Activated CD4-positive, alpha-beta T cell treated with anti-CD3 and anti-CD28 coated beads, Interleukin-2, amount 50 U/mL, for 16 hours (primary cell): ENCODE results near the gene ST3GAL3.

Source experiments
- DNase-seq: peaks from one replicate; pipeline ENCODE4 v3.0.0-alpha.2; 2020

Gene ST3GAL3

DNA sequence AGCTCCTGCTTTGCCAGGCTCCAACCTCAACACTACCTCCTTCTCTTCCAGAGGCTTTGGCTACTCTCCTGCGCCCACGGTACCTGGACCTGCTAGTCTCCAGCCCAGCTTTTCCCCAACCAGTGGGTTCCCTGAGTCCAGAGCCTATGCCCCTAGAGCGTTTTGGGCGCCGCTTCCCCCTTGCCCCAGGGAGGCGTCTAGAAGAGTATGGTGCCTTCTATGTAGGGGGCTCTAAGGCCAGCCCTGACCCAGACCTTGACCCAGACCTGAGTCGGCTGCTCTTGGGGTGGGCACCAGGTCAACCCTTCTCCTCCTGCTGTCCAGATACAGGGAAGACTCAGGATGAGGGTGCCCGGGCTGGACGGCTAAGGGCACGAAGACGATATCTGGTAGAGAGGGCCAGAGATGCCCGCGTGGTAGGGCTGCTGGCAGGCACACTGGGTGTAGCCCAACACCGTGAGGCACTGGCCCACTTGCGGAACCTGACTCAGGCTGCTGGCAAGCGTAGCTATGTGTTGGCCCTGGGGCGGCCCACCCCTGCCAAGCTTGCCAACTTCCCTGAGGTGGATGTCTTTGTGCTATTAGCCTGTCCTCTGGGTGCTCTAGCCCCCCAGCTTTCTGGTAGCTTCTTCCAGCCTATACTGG is 264.1 kb downstream of the ST3GAL3 start:
- no peak for DNase-seq

DNA sequence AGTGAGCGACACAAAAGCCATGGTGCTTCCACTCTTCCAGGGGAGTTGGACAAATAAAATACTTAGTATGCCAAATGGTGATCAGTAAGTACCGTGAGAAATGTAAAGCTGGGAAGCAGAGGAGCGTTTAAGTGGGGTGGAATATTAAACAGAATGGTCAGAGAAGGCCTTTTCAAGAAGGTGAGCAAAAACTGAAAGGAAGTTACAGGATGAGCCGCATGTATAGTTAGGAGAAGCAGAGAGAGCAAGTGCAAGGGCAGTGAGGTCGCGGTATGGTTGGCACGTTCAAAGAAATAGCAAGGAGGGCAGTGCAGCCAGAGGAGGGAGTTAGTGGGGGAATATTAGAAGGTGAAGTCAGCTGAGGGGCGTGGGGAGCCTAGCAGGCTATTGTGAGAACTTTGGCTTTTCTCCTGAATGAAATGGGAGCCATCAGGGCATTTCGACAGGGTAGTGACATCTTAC is 266.7 kb downstream of the ST3GAL3 start:
- DNase-seq, result no peak

DNA sequence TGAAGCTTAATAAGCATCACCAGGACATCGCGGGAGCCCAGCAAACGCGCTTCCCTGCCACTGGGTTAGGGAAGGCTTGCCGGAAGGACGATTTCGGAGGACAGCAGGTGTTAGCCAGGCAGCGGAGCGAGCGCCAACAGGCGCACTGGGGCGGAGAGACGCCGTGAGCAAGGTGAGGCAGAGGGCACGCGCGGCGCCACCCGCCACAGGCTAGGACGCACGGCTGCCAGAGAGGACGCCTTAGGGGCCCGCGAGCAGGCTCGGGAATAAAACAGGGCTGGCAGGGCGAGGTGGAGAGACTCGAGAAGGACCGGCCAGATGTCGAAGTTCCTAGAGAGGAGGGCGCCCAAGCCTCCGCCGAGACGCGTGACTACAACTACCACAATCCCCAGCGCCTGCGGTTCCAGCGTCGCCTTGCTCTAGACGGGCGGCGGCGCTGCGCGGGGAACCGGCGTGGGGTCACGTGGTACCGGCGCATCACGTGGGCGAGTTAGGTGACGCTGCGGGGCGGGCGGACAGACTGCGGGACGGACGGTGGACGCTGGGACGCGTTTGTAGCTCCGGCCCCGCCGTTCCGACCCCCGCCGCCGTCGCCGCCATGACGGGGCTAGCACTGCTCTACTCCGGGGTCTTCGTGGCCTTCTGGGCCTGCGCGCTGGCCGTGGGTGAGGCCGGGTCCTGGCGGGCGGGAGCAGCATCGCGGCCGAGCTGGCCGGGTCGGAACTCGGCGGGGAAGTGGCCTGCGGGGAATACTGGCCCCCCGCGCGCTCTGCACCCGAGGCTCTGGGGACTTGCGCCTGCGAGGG is 267.3 kb downstream of the ST3GAL3 start, which contains the start of gene ATP6V0B:
Gene ATP6V0B, plus strand, starts transcription at position 518 of the 806 bp plus-strand sequence. Its CDS starts 81 bp downstream, at position 599.
- peak; percentile 96 for DNase-seq

DNA sequence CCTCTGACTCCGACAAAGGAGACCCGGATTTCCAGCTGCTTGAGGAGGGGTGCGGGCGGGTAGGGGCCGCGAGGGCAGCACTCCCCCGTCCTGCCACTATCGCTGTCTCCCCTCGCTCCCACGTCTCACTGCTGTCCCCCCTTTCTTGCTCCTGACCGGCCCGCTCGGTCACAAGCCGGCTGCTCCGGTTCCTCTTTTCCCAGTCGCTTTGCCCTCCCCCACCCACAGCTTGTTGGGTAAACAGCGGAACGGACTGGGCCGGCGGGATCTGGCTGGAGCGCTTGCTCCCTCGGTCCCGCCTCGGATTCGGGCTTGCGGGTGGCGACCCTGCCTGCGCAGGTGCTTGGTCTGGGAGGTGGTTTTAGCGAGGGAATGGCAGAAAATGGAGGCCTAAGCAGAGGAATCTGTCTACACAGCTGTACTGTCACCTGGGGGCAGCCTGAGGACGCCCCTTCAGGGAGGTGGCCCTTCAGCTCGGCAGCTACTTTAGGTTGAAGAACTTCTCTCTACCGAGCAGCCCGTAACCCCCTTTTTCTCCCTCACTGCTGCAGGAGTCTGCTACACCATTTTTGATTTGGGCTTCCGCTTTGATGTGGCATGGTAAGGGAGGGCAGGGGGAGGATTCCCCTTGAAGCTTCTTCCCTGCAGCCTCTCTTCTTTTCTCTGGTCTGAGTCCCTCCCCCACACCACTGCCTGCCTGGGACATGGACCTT is 268.1 kb downstream of the ST3GAL3 start:
- DNase-seq, result peak; percentile 28

DNA sequence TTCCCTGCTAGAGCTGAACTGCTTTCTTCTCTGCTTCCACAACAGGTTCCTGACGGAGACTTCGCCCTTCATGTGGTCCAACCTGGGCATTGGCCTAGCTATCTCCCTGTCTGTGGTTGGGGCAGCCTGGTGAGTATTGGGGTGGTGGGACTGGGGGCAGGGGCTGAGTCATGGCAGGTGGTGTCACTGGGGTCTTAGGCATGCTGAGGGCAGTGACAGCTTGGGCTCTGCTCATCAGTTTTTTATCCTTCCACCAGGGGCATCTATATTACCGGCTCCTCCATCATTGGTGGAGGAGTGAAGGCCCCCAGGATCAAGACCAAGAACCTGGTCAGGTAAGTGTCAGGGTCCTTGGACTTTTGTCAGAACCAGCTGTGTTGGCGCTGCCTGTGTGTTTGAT is 268.7 kb downstream of the ST3GAL3 start:
- DNase-seq, result no peak

DNA sequence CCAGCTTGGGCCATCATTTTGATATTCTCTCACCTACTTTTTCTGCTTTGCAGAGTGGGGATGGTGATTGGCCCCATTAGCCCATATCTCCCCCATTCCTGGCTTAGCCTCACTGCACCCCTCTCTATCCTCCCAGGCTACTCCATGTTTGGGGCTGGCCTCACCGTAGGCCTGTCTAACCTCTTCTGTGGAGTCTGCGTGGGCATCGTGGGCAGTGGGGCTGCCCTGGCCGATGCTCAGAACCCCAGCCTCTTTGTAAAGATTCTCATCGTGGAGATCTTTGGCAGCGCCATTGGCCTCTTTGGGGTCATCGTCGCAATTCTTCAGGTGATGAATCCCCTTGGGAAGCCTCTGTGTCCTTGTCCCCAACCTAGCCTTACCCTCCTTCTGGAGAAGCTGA is 269.6 kb downstream of the ST3GAL3 start:
- no peak for DNase-seq

DNA sequence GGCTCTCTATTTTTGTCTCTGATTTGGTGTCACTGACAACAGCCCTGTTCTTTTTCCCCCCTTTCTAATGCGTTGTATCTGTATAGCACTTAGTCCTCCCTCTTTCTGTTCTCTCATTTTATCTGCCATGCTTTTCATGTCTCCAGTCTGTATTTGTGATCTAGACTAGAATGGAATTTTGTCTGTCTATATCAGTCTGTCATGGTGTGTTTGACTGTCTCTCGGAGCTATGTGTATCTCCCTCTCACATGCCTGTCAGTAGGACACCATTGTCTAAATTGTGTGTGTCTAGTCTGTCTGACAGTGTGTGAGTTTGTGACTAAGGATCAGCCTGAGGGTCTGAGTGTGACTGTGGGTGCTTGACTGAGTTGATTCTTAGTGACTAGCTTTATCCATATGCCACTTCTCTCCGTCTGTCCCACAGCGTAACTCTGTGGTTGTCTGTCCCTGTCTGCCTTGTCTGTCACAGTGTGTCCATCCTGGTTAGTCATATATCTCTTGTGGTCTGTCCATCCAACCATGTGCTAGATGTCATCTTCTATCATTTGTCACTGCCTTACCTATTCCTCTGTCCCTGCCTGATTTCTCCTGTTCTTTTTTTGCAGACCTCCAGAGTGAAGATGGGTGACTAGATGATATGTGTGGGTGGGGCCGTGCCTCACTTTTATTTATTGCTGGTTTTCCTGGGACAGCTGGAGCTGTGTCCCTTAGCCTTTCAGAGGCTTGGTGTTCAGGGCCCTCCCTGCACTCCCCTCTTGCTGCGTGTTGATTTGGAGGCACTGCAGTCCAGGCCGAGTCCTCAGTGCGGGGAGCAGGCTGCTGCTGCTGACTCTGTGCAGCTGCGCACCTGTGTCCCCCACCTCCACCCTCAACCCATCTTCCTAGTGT is 270.3 kb downstream of the ST3GAL3 start:
- no peak for DNase-seq

DNA sequence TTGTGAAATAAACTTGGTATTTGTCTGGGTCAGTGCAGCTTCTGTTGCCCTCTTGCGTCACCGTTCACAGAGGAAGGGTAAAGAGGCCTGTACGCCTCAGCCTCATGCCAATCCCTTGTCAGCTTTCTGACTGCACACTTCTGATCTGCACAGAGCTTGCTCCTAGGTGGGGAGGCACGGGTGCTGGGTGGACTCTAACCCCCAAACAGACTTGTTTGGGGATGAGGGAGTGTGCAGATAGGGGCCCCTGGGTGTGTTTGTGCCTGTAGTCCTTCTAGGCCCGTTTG is 270.9 kb downstream of the ST3GAL3 start:
- DNase-seq, result no peak

DNA sequence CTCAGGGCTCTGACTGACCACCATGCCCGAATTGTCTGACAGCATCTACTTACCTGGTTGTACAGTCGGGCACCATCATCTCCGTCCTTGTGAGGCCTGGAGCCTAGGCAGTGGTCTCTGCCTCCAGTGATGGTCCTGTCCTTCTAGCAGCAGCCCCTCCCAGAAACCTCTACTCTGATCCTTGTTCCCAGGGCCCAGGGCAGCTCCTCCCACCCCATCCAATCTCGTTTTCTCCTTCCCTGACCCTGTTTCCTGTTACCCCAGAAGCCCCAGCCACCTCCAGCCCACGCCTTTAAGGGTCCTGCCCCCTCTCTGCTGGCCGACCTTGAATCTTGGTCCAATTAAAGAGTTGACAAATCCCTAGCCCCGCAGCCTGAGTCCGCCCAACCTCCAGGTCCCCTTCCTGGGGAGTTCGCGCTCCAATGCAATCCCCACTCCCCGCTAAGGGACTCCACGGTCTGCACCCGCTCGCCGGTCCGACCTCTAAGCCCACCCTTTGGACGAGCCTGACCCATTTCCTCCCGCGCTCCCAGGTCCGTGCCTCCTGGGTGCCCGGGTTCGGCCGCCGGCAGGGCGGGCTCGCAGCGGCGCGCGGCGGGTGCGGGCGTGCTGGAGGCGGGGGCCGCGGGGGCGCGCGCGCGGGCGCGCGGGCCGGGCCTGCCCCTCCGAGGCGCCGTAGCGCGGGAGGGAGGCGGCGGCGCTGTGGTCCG is 271.4 kb downstream of the ST3GAL3 start, which contains the start of gene B4GALT2:
Gene B4GALT2, plus strand, starts transcription at position 660 of the 710 bp plus-strand sequence. CDS start 1,951 bp downstream, outside the sequence.
- DNase-seq, result peak; percentile 47

DNA sequence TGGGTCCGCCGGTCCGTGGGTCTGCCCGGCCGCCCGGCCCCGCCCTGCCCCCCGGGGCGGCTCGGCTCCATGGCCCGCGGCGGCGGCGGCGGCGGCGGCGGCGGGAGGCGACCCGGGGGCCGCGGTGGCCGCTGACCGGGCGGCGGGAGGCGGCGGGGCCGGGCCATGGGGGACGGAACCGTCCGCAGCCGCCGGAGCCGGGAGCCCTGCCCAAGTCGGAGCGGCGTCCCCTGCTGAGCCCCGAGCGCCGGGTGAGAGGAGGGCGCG is 271.9 kb downstream of the ST3GAL3 start:
- no peak for DNase-seq

DNA sequence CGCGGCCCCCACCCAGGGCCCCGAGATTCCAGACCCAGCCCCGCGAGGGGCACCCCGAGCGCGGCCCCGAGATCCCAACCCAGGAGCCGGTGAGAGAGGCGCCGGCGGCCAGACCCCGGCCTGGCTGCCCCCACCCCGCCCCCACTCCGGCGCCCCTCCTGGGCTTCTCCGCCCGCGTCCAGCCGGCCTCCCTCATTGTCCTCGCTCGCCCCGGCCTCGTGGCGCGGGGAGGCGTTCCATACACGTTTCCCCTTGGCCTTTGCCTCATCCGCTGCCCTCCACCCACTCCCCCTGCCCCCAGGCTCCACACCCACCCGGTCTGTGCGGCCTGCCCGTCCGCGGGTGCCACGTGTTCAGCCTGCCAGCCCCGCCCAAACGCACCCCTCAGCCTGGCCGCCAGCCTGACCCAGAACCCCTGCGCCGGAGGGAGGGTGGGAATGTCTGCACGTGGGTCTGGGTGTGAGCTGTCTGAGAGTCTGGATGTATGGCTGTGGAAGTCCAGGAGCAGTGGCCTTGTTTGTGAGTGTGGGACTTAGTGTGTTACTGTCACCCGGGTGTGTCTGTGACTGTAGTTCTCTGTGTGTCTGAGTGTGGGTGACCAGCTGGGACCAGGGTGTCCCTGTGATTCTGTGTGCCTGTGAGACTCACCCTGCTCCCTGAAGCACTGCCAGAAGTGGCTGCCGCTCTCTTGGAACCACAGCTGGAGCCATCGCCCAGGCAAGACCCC is 272.4 kb downstream of the ST3GAL3 start:
- DNase-seq, result peak; percentile 65

DNA sequence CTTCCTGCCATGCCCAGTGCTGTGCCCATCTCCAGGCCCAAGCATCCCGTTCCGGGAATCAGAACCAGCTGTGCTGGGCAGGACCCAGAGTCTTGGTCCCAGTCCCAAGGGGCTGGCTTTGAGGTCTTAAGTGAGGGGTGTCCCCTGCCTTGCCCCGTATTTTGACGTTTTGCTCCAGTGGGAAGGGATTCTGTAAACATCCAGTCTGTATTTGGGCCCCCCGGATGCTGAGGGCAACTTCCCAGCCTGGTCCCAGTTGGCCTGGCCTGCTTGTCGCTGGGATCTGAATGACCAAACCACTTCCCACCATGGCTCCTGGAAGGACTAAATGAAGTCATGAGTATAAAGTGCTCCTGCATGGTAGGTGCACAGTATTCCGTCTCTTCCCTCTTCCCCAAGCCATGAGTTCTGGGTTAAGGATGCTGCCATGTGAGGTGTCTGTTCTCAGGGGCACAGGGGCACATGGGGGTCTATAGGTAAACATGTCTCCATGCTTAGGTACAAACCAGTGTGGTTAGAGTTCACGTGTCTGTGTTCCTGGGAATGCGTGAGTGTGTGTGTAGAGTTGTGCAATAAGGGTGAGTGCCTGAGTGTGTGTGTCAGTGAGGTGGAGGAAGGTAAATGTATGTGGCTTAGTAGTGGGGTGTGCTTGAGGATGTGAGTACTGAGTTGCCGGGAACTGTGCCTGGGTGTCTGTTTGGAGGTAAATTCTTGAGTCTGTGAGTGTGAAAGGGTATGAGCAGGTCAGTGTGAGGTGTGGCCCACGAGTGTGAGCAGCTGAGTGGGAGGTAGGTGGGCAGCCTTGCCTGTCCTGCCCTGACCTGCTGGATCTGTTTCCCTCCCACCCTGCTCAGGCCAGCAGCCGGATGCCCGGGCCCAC is 273.2 kb downstream of the ST3GAL3 start:
- no peak for DNase-seq
